NCI-H1417 treated with DMSO at 0.1 percent for 48 hours (cell line): ENCODE results near the gene EPC1.
A peak's percentile ranks its signal among the peaks of the same experiment; 100 is the strongest.
"Not testable (repeated sequence)": the region's sequence is repeated elsewhere in the genome, so short reads cannot be mapped to it uniquely, and the experiment has no call there.

ENCODE experiments used
- DNase-seq: peaks from one replicate; lab custom pipeline; 2025; lab: John Stamatoyannopoulos, UW

Gene EPC1, protein sequence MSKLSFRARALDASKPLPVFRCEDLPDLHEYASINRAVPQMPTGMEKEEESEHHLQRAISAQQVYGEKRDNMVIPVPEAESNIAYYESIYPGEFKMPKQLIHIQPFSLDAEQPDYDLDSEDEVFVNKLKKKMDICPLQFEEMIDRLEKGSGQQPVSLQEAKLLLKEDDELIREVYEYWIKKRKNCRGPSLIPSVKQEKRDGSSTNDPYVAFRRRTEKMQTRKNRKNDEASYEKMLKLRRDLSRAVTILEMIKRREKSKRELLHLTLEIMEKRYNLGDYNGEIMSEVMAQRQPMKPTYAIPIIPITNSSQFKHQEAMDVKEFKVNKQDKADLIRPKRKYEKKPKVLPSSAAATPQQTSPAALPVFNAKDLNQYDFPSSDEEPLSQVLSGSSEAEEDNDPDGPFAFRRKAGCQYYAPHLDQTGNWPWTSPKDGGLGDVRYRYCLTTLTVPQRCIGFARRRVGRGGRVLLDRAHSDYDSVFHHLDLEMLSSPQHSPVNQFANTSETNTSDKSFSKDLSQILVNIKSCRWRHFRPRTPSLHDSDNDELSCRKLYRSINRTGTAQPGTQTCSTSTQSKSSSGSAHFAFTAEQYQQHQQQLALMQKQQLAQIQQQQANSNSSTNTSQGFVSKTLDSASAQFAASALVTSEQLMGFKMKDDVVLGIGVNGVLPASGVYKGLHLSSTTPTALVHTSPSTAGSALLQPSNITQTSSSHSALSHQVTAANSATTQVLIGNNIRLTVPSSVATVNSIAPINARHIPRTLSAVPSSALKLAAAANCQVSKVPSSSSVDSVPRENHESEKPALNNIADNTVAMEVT

DNA sequence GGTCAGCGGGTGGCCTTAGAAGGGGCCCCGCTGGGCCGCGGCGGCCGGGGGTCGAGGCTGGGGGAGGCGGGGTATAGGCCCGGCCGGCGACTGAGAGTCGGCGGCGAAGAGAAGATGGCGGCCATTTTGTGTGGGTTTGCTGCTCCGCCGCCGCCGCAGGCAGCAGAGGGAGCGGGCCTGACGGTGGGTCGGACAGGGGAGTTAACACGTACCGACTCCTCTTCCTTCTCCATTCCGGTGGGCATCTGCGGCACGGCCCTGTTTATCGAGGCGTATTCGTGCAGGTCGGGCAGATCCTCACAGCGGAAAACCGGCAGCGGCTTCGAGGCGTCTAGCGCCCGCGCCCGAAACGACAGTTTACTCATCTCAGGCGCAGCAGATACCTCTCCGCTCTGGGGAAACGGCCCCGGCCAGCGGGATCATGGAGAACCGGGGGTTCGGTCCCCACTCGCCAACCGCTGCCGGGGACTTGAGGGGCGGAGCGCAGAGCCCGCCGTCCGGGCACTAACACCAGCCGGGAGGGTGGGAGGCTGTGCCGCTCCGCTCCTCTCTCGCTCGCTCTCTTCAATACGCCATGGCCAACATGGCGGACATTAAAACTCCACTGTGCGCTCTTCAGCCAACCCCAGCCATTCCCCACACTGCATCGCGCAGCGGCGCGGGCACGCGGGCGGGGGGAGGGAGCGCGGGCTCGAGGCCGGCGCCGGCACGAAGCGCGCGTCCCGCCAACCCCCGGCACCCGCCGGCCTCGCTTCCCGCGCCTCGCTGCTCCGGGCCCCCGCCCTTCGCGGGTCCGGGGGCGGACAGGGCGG, at the start of gene EPC1:
TSS of gene EPC1 (minus strand) at position 608 of the 812 bp plus-strand sequence. CDS start at position 365, 243 bp downstream.
- no peak for DNase-seq

DNA sequence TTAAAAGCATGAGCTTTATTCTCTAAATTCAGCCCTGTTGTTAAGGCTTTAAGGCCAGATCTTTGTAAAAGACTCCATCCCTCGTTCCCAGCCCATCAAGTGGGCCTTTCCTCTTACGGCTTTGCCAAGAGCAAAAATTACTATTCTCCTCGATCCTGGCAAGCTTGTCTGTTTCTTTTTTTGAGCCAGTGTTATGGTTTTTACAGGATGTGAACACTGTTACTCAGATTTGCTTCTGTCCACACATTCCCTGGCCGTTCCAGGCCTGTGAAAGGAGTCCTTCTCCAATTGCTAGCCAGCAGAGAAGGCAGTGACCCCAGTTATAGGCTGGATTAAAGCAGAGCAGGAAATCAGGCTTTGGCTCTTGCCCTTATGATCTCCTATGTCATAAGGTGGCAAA, 47.0 kb upstream of the EPC1 start:
- no peak for DNase-seq

DNA sequence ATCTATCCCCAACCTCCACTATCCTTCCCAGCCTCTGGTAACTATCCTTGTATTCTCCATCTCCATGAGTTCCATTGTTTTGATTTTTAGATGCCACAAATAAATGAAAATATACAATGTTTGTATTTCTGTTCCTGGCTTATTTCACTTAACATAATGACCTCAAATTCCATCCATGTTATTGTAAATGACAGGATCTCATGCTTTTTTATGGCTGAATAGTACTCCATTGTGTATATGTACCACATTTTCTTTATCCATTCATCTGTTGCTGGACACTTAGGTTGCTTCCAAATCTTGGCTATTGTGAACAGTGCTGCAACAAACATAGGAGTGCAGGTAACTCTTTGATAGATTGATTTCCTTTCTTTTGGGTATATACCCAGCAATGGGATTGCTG, 45.3 kb upstream of the EPC1 start:
- DNase-seq: not testable (repeated sequence)

DNA sequence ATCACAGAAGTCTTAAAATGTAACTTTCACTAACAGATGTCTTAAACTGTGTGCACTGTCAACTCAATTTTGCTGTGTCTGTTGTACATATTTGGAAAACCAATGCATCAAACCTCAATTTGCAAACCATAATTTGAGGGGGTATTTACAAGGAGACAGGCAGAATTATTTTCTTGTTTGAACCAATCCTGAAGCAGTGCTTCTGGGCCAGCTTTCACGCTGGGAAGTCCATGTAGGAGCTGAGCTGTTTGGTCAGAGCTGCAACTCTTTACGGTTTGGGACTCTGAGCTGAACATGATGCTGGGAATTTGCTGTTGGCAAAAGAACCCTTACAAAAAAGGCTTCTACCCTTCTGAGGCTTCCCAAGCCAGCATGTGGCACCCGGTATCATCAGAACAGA, 43.2 kb upstream of the EPC1 start:
- DNase-seq: no peak

DNA sequence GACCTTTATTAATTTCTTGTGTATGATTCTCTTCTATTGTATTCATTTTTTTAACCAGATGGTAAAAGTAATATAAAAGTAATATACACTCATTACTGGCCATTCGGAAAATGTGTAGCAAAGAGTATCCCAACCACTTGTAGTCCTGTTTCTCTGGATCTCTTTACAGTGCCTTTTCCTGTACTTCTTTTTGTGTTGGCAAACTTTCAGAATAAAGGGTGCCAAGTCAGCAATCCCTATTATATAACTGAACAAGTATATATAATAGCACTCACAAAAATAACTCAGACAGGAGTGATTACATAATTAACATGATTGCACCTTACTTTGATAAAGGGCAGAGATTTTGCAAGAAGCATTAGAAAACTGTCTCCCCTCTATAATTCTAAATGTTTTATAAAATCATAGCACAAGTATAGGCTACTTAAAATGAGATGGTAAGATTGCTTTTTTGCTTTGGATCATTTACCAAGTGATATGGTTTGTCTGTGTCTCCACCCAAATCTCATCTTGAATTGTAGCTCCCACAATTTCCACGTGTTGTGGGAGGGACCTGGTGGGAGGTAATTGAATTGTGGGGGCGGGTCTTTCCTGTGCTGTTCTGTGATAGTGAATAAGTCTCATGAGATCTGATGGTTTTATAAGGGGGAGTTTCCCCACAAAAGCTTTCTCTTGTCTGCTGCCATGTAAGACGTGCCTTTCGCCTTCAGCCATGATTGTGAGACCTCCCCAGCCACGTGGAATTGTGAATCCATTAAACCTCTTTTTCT, 41.5 kb upstream of the EPC1 start:
- no peak for DNase-seq

DNA sequence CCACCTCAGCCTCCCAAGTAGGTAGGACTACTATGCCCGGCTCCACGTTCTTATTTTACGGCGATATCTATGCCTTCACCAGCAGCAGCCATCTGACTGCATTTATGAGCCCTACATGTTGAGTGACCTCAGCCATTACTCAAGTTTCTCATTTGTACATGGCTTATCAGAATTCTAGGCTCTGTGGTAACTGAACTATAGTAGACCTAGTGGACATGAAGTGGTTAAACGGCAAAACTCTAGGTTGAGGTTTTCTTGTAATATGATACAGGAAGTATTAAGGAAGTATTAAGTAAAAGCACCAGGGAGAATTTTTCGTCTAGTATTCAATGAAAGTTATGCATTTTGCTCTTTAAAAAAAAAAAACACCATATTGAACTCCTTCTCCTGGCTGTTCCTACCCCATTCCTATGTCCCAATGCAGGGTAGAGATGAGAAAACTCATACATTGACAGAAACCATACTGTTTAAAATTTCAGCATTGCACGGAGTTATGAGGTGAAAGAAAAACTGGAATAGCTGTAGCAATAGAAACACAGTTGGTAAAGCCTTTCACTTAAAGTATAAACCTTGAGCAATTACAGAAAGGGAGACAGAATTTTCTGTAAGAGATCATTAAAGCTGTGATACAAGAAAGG, 39.8 kb upstream of the EPC1 start:
- no peak for DNase-seq

DNA sequence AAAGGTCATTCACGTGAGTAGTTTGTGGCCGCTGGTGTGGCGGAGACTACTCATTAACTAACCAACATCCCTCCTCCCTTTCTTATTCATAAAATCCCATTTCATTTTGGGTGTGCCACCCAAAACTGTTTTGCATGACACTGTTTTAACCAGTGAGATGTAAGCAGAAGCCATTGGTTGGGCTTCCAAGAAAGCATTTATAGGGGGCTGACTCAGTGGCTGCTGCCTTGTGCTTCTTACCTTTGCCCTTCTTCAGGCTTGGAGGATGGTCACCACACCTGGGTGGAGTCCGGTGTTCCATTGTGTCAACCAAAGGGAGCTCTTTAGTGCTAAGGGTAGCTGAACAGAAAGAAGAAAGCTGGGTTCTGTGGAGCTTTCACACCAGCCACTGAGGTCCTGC, 37.2 kb upstream of the EPC1 start:
- no peak for DNase-seq

DNA sequence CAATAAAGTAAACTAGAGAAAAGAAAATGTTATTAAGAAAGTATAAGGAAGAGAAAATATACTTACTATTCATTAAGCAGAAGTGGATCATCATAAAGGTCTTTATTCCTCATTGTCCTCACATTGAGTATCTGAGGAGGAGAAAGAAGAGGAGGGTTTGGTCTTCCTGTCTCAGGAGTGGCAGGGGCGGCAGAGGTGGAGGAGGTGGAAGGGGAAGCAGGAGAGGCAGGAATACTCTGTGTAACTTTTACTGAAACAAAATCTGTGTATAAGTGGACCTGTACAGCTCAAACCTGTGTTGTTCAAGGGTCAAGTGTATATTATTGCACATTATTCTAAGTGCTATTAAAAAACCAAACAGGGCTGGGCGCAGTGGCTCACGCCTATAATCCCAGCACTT, 34.2 kb upstream of the EPC1 start:
- no peak for DNase-seq

DNA sequence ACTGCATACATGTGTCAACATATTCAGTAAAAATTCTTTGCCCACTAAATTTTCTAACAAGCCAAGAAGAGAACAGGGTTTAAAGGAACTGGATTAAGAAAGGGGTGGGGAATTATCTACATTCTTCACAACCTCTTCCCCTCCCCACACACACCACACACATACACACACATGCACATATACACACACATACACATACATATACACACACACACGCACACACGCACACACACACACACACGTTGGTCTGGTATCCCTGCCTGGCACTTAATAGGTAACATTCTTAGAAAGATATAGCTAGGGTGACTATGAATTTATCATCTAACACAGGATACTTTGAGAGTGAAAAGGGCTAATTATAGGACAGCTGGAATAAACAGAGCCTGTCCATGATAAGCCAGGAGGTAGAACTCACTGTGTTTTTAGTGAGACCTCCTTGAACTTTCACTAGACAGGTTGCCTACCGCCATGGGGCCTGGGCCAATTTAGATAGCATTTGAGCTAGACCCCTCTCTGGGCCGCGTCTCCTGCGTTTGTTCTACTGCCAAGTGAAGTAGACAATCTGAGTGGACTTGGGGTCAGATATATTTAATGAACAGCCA, 33.1 kb upstream of the EPC1 start:
- no peak for DNase-seq

DNA sequence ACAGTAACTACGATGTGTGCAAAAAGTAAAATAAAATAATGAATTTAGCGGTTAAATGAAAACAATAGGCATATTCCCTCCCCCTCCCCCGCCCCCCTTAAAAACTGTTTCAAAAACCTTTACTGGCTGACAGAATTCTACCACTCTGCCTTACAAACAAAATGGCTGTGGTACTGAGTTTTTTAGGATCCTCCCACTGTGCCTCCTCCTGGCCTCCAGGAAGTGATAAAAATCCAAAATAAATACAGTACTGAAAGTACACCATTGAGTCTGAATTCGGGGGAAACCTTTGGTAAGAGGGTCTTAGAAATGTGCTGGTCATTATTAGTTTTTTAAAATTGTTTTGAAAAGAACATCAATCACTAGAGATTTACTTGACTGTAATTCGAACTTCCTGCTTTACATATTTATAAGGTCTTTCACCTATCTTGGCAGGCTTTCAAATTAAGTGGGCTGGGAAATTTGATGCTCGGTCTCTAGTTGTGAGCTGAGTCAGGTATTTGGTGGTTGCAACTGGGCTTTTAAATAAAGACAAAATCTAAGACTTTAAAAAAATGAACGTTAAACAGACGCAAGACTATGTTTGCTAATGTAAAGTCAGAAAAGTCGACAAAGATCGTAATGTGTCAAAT, 32.5 kb upstream of the EPC1 start:
- DNase-seq: peak; percentile 58

DNA sequence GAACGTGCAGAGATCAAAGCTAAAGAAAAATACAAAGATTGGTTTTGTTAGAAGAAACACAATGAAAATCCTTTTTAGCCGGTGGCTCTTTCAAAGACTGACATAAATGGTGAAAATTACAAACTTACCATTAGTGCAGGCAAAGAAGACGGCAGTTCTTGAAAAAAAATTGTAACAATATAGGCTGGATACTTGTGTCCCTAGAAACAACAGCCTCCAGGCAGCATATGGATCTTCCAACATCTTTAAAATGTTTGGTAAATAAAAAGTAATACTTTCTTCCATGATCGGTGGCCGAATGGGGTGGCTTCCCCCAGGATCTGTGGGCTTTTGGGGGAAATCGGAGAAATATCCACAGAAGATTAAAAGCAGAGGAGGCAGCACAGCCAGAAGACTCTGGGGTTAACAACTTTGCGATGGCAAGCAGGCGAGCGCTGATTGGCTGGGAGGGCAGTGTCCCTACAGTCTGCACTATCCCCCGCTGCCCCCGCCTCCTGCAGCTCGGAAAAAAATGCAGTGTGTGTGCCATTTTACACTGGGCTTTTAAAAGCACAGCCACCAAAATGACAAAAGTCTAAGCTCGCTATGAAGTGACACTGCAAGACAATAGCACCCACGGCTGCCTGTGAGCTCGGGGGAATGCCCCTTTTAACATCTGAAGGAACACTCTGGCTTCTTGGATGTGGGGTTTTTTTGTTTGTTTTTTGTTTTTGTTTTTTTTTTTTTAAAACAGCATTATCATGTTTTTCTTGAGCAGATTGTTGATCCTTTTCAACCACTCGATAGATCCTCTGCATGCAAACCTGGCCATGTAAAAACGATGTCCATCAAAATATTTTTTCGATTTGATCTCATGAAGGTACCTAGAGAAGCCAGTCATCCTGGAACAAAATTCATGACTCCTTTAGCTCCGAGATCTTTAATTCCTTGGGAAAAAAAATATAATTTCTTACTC, 31.7 kb upstream of the EPC1 start:
- peak; percentile 37 for DNase-seq

DNA sequence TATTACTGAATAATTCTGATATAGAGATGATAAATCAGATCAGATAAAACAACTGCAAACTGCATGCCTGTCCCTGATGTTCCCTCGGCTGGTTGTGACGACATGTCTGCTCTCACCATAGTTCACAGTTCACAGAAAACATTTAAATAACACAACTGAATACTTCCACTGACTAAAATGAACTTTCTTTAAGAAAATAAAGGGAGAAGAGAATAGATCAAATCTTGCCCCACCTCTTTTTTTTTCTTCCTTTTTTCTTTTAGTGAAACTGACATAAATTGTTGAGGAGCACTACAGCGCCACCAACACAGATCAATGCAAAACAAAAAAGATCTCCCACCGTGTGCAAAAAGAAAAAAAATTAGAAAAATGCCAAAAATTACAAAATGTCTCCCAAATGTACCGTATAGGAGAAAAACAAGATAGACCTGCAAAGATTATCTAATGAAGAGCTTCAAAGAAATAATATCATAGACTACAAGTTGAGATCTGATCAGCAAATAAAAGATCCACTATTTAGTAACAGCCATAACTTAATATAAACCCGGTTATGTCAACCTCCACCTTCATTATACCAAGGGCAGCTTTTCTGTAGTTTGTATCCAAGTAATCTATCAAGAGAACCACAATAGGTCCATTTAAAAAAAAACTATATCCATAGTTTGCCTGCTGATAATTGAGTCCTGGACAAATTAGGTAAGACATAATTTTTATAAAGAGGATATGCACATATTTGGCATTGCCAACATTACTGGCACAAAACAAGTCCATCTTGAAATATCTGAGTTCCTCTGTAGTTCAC, 30.7 kb upstream of the EPC1 start:
- no peak for DNase-seq

DNA sequence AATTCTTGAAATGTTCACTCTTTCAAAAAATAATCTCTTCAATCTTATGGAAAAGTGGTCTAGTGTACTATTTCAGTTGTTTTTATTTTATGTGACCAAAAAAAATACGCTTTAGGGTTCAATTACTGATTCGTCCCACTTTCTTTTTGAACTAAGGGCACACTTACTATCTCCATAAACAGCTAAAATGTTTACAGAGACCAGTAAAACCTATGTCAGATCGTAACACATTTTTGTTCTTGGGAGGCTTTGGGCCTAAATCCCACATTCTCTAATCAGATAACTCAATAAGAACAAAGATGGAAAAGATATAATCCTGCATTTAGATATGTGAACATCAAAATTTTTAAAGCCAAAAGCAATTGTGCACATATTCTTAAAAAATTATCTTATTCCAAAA, 29.8 kb upstream of the EPC1 start:
- DNase-seq: no peak

DNA sequence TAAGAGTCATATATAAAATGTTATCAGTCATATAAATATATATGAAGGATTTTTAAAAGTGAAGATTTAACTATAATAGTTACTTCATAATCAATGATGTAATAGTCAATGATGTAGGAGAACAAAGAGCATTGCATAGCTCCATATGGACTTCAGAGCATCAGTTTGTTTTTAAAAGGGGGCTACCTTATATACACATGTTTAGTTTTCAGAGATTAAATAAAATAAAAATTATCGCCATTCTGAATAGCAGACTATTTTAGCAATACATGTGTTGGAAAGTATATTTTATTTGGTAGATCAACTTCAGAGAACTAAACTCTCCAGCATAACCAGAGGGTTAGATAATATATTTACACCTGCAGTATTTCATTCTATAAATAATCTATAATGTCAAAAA, 29.1 kb upstream of the EPC1 start:
- no peak for DNase-seq

DNA sequence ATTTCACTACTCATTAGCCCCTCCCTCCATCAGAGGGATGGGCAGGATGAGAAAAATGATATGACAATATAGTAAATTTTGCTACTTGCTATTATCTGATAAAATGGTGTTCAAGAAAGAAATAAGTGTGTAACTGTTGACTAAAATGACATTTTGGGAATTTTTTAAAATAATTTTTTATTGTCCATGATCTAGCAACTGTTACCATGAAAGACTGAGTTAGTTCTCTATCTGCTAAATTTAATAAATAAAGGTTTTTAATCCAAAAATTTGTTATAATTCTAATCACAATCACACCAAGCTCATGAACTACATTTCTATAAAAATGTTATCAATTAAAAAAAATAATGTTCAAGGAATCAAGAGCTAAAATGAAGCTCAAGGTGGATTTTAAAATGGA, 28.7 kb upstream of the EPC1 start:
- no peak for DNase-seq

DNA sequence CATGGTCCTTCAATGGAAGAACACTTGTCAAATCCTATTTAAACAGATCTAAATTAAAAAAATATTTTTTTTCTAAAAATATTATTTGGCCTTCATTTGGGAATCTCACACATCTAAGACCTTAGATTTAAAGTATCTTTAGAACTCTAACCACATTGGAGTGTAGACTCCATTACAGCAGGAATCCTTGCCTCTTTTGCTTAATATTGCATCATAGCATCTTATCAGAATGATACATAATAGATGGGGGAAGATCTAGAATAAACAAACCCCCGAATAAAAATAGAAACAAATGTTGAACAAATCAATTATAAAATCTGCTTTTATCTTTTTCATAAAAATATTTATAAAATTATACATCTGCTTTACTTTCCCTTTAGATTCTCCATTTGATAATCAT, 27.6 kb upstream of the EPC1 start:
- no peak for DNase-seq

DNA sequence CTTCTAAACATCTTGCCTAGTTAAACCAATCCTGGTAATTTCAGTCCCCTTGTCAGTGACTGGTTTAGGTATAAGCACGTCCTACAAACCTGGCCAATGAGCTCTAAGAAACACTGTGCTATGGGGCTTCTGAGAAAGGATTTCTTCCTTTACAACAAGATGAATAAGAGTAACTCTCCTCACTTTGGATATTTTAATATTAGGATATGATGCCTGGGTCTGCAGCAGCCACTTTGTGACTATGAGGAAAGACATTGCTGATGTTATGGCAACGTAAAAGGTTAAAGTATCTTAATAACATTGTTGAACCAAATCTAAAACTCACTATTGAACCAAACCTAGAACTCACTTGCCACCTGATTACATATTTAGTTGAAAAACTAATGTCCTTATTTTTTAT, 26.5 kb upstream of the EPC1 start:
- DNase-seq: no peak

DNA sequence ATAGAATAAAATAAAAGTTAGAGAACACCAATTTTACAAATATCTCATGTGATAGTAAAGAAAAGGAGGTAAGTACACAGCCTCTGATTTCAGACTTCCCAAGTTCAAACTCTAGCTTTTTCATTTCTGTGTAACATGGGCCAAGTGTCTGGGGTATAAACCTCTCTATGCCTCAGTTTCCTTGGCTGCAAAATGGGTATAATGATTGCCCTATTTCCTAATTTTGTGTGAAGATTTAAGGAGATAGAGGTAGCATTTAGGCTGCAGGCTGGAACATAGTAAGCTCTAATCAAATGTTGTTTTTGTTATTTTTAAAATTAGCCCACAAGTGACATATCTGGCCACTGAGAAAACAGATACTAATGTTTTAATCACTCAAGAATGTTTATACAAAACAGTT, 26.1 kb upstream of the EPC1 start:
- DNase-seq: no peak
